ENCODE measurements around the gene SLC66A3.

Gene SLC66A3

DNA sequence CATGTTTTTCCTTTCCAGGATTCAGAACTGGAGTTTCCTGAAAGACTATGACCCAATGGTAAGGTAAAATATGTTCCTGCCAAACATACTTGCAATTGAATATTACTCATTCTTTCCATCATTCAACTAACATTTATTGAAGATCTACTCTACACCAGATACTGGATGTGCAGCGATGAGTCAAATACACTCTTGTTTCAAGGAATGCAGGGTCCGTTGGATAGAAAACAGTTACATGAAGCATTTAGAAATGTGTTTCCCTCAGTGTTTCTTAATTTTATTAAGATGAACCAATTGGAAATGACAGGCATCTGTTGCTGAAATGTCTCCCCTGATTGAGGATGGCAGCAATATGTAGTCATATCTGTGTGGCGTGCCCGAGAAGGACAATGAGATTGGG lies 14.8 kb upstream of the SLC66A3 start:
- DNase-seq = no peak

GRCh38 chr2:11141319-11141718 lies 13.9 kb upstream of the SLC66A3 start:
- no peak for DNase-seq

DNA sequence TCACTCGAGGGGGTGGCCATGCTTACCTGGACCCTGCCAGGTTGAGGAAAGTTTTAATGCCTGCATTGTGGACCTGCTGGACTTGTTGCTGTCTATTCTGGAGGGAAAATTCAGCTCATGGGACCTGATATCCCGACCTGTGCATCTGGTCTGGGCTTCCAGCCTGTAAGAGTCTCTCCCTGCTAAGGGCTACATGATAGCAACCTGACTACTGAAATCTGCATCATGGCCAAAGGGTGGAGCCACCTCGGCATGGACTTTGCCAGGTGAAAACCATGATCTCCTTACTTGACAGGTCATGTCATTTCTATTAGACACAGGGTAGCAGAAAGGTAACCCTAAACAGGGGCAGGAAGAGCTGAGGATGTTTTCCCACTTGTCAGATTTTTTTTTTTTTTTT lies 12.9 kb upstream of the SLC66A3 start:
- no peak for DNase-seq

DNA sequence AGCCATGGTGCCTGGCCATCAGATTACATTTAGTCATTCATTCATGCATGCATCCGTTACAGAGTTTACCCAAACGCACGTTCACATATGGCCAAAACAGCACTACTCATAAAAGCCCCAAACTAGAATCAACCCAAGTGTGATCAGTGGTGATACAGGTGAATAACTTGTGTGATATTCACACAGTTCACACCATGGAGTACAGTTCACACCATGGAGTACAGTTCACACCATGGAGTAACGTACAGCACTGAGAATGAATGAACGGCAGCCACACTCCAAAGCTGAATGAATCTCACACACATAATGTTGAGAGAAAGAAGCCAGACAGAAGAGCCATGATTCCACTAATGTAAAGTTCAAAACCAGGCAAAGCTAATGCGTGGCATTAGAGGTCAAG lies 12.3 kb upstream of the SLC66A3 start:
- DNase-seq = no peak

DNA sequence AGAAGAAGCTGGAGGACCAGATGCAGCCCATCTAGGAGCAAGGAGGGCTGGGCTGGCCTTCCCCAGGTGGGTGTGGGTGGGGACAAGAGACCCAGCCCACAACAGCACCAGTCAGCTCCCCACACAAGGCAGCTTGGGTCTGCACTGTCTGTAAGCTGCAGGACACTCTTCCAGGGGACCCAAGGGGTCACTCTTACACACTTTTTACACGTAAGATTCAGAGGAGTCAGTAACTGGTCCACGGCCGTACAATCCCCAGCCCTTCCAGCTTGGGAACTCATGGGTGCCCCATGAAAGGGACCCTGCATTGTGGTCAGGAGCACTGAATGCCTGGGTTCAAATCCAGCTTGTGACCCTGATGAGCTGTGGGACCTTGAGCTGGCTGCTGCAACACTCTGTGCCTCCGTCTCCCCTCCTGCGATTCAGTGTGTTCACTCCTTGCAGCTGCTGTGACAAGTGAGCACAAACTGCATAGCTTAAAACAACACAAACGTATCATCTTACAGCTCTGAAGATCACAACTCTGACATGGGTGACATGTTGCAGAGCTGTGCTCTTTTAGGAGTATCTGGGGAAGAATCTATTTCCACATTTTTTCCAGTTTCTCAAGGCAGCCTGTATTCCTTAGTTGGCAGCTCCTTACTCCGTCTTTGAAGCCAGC lies 11.1 kb upstream of the SLC66A3 start:
- no peak for DNase-seq

DNA sequence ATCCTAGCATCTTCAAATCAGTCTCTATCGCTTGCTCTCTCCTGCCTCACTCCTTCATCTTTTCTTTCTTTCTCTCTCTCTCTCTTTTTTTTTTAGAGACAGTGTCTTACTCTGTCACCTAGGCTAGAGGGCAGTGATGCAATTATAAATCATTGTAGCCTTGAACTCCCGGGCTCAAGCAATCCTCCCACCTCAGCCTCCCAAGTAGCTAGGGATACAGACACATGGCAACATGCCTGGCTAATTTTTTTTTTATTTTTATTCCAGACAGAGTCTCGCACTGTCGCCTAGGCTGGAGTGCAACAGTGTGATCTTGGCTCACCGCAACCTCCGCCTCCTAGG lies 10.6 kb upstream of the SLC66A3 start:
- no peak for DNase-seq

DNA sequence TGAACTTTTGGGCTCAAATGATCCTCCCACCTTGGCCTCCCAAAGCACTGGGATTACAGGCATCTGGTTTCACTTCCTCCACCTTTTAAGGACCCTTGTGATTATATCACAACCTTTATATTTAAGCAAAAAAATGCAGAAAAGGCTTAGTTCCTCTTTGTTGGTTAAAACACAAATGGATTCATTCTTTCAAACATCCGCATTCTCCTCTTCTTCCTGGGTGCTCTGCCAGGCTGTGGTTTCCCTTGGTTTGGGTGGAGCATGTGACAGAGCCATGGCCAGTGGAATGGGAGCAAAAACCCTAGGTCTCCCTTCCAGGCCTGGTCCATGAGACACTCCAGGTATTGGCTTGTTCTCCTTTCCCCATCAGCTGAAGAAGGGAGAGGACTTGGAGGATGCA lies 9.9 kb upstream of the SLC66A3 start:
- no peak for DNase-seq

DNA sequence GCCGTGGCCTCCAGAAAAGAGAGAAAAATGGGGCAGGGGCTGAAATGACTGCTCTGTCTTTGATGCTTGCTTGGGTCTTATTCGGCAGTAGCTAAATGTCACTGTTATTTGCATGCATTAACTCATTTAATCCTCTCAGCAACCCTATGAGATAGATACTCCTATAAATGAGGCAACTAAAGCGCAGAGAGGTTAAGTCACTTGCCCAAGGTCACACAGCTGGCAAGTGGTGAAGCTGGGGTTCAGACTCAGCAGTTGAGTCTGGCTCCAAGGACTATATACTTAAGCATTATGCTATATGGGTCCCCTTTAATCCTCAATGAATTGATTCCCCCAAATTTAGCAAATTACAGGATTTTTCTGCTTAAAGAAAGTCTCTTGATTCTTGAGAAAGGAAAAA lies 9.2 kb upstream of the SLC66A3 start:
- no peak for DNase-seq

- no peak for DNase-seq
Measured at GRCh38 chr2:11147263-11147662, 8.0 kb upstream of the SLC66A3 start.

DNA sequence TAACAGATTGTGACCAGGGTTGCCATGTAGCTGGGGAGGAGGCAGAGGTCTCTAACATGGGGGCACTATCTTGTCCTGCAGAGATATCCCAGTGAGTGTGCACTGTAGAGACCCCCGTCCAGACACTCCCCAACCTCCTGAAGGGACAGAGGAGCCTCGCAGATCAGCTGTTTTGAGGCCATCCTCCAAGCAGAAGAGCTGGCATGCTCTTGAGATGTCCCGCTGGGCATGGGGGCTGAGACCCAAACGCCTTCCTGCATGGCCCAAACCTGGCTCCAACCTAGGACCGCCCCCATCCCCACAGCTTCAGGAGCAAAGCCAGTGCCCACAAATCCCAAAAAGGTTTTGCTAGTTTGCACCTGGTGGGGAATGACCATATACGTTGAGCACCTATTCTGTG lies 2.7 kb upstream of the SLC66A3 start:
- no peak for DNase-seq

DNA sequence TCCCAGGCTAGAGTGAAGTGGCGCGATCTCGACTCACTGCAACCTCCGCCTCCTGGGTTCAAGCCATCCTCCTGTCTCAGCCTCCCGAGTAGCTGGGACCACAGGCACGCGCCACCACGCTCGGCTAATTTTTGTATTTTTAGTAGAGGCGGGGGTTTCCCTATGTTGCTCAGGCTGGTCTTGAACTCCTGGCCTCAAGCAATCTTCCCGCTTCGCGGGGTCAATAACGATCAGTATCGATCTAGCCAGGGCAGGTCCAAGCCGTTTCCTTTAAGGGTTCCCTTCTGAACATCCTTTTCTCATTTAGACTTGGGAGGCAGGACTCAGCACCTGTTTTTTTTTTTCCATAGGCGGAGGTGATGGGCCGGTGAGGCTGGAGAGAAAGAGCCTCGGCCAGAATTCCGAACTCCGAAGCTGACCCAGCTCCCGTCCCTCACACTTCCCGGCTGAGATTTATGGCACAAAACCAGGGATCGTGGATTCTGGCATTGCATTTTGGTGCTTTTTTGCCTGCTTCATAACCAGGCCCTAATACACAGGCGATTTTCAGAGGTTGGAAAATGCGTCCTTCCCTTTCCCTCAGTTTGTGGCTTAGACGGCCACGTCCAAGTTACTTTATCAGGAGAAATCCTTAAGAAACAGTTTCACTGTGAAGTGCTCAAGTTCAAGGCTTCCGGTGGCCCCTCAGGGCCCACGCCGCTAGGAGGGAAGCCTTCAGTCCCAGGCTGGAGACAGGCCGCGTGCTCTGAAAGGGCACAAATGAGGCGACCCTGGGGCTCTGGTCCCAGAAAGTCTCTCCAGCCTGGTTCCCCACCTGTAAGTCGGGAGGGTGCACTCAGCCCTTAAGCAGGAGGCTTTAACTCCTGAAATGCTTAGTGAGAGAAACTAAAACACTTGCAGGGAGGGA lies 998 bp upstream of the SLC66A3 start:
- no peak for DNase-seq

- peak; percentile 94 for DNase-seq
Measured at GRCh38 chr2:11154923-11155380, 315 bp upstream of the SLC66A3 start.

GRCh38 chr2:11156396-11157075 lies 1.3 kb downstream of the SLC66A3 start:
- no peak for DNase-seq

DNA sequence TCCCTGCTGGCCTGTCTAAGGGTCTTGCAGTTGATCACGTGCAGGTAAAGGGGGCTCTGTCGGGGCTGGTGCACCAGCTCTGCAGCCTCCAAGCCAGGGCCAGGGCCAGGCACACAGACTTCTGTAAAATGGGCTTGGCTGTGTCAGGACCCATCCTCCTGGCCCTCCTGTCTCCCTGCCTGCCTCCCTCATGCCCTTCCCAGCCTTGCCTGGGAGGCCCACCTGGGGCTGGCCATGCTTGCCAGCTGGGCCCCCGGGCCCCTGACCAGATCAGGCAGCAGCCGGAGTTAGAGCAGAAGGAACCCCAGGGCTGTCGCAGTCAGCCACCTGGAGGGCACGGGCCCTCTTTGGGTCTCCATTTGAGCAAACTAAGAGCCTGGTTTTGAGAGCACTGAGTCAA lies 2.0 kb downstream of the SLC66A3 start:
- DNase-seq = no peak

GRCh38 chr2:11157731-11158130 lies 2.5 kb downstream of the SLC66A3 start:
- DNase-seq = no peak

DNA sequence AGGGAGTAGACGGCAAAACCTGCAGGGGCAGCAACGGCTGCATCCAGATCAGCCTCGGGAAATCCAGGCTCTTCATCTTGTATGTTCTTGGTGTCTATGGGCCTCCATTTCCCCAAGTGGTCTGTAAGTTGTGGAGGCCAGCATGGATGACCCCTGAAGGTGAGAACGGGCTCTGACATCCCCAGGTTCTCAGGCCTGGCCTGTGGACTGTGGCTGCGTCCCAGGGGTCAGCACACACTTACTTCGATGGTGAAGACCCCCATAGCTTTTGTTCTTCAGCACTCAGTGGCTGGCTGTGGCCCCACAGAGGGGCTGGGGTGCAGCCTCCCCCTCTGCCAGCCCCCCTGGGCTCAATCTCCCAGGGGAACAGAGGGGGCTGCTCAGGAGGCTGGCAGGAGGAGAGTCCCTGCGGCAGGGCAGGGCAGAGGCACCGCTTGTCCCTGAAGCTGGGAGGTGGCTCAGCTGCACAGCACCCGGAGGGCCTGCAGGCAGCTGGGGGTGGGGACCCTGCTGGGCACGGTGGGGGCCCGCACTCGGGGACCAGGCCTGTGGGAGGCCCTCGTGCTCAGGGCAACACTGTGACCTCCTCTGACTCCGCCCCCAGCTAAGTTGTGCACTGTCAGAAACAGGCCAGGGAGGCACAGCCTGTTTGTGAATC lies 3.8 kb downstream of the SLC66A3 start:
- no peak for DNase-seq

DNA sequence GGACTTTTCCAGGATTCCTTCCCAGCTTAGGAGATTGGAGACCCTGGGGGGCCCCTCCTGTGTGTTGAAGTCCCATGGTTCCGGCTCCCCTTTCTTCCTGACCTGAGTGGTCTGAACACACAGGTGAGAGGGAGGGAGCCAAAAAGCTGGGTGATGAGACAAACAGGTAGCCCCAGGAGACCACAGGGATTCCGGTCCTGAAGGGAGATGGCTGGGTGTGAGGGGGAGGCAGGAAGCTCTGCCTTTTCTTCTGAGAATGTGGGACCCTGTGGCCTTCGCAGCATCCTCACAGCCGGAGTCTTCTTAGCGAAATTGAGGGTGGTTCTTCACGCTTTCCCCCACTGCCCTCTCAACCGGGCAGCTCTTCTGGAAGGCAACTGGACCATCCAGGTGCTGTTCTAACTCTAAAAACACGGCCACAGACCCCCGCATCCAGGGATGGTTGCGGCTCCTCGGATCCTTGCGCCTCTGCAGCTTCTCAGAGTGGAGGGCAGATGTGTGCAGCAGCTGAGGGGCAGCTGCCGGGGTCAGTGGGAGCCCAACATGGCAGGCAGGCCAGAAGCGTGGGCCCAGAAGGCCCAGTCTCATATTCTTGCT lies 4.4 kb downstream of the SLC66A3 start:
- no peak for DNase-seq

DNA sequence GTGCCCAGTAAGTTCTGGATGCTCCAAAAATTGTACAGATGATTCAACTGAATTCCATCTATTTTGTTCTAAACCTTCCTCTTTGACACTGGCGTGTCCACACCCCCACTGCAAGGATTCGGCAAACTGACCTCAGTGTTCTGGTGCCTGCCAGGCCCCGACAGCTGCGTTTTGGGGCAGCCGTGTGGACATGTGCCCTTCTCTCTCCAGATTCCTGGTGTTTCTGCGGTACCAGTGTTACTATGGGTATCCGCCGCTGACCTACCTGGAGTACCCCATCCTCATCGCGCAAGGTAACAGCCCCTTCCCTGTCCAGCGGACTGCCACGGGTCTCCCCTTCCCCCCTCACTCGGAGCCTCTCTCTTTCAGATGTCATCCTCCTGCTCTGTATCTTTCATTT lies 5.0 kb downstream of the SLC66A3 start:
- DNase-seq = no peak

DNA sequence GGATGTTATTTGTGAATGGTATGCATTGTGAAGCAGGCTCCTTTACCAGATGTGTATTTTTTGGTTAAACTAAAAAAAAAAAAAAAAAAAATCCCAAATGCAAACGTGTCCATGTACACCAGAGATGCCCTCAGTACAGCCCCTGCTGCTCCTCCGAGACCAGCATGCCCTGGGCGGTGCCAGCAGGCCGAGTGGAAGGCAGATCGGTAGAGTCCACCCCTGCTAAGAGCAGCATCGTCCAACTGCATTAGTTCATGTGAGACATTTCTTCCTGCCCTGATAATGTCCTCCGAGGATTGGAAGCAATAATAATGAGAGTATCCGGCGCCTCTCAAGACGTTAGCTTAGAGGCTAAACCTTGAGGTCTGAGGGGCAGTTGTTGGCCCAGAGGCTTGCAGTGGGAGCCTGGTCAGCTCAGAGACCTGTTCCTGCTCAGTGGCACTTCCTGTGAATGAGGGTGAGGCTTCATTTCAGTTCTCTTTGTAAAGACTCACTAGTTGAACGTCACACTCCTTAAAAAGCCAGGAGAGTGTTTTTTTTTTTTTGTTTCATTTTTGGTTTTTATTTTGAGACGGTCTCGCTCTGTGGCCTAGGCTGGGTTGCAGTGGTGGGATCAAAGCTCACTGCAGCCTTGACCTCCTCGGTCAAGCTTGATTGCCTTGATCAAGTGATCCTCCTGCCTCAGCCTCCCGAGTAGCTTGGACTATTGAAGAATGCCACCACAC lies 5.6 kb downstream of the SLC66A3 start:
- DNase-seq = no peak

- no peak for DNase-seq
Measured at GRCh38 chr2:11161747-11162146, 6.5 kb downstream of the SLC66A3 start.

DNA sequence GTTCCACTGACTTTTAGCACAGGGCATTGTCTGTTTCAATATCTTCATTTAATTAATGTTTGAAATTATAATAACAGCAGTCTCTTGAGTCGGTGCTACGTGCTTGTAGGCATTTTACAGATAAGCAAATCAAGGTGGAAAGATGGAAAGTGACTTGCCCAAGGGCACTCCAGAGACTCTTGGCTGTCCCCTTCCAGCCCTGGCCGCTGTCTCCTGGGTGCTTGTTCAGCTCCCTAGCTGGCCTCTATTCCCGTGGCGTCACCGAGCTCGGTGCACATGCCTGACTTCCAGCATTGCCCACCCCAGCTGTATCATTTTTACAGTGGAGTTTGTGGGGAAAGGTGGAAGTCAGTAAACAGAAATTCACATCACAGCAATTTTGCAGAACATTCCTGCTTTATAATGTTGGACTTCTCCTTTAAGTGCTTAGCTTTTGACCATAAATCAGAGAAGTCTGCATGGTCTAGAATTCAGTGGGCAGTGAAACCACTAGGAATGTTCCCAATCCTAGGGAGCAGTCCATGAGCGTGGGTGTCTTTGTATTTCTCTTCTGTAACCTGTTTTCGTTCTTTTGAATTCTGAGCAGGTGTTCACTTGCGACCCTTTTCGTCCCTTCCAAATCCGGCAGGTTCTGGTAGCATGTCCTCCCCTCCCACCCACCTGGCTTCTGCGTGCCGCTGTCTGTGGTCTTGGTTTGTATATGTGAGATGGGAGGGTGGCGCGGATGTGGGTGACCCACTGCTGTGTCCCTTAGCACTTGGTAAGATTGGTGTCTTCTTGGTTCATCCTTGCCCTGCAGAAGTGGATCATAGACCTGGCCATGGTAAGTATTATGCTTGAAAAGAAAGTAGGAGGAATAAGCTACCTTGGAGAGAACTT lies 8.4 kb downstream of the SLC66A3 start:
- DNase-seq = no peak

Data from NCI-H1105 (cell line).